ENCODE data around the gene TACC3. TPM values are rescaled to one million over a fixed set of nuclear protein-coding genes. Genes with fewer than 3 reads are reported as not detected.

TACC3 gene
- total RNA-seq, 1 experiment from 2014 or later = 207 TPM

- TF ChIP-seq CDX4 (CRISPR knock-in tag; IDR thresholded peaks at IDR 0.05; ENCODE audit: borderline replicate concordance) (no peak), GTF2I (CRISPR knock-in tag; conservative IDR thresholded peaks at IDR 0.05) (no peak), ARID4B (CRISPR knock-in tag; IDR thresholded peaks at IDR 0.05; ENCODE audit: borderline replicate concordance) (no peak)
These were observed 45.6 kb upstream of the TACC3 start (continued) for GRCh38 chr4:1675802-1676137.

GRCh38 chr4:1676605-1677525 lies 44.5 kb upstream of the TACC3 start:
- POLR2A ChIA-PET = no interaction called here
- Mint-ChIP-seq H3K27me3 (ENCODE audit: low read depth) (peaks cover 10% of the 10 kb centered on the region; the same call in 1 of the 2 replicates), H3K9me3 (no peaks in the 10 kb centered on the region), H3K36me3 (no peaks in the 10 kb centered on the region), H3K27ac (no peak overlapping the region), H3K4me3 (no peak overlapping the region), H3K4me1 (no peaks in the 10 kb centered on the region; the same call in 1 of the 2 replicates)
- DNase-seq (ENCODE audit: low spot score) (no peak), ATAC-seq (no peak)
- CTCF ChIA-PET = no interaction called here
- TF ChIP-seq IRF2 (CRISPR knock-in tag; IDR thresholded peaks at IDR 0.05; ENCODE audit: borderline replicate concordance, low read depth) (no peak), ZNF317 (CRISPR knock-in tag; IDR thresholded peaks at IDR 0.05; ENCODE audit: borderline replicate concordance, low read depth) (no peak), PREB (CRISPR knock-in tag; IDR thresholded peaks at IDR 0.05; ENCODE audit: borderline replicate concordance) (no peak), RORB (CRISPR knock-in tag; IDR thresholded peaks at IDR 0.05) (no peak), USF1 (CRISPR knock-in tag; IDR thresholded peaks at IDR 0.05) (no peak), CTCF (IDR thresholded peaks at IDR 0.05) (no peak), JUN (CRISPR knock-in tag; IDR thresholded peaks at IDR 0.05) (no peak), RELA (CRISPR knock-in tag; IDR thresholded peaks at IDR 0.05; ENCODE audit: borderline replicate concordance) (no peak), SOX15 (CRISPR knock-in tag; IDR thresholded peaks at IDR 0.05) (no peak), HMGA2 (CRISPR knock-in tag; IDR thresholded peaks at IDR 0.05) (no peak), ELF4 (CRISPR knock-in tag; IDR thresholded peaks at IDR 0.05; ENCODE audit: low read depth) (no peak), MAX (CRISPR knock-in tag; IDR thresholded peaks at IDR 0.05) (no peak), TEAD1 (CRISPR knock-in tag; IDR thresholded peaks at IDR 0.05) (no peak), IRF1 (CRISPR knock-in tag; IDR thresholded peaks at IDR 0.05) (no peak), NFYB (CRISPR knock-in tag; conservative IDR thresholded peaks at IDR 0.05; ENCODE audit: low read depth) (no peak), GRHL2 (CRISPR knock-in tag; IDR thresholded peaks at IDR 0.05; ENCODE audit: insufficient replicate concordance, severe bottlenecking) (no peak), CDX4 (CRISPR knock-in tag; IDR thresholded peaks at IDR 0.05; ENCODE audit: borderline replicate concordance) (no peak)

All from WTC11 (cell line).